SJSA1 (cell line): ENCODE results near the gene RNASE7. TPM values are rescaled to one million over a fixed set of nuclear protein-coding genes. Genes with fewer than 3 reads are reported as not detected.
A peak's percentile ranks its signal among the peaks of the same experiment; 100 is the strongest.

Source experiments
- DNase-seq, 2 experiments: peaks; one replicate each; pipeline ENCODE4 v3.0.0-alpha.2; 2015 to 2020; ENCODE audit warnings: low spot score in 2 of 2, low read depth in 1 of 2
- H3K27ac ChIP-seq: fragments of 250-450 bp; sonication (Bioruptor Pico); 2 replicates; pipeline ENCODE4 v1.5.1; 2020; ENCODE audit warnings: mild to moderate bottlenecking, moderate library complexity
- H3K27me3 ChIP-seq: fragments of 250-450 bp; sonication (Bioruptor Pico); replicated peaks from 2 replicates; pipeline ENCODE4 v1.5.1; 2020; ENCODE audit warnings: mild to moderate bottlenecking, moderate library complexity
- H3K36me3 ChIP-seq: fragments of 250-450 bp; sonication (Bioruptor Pico); 2 replicates; pipeline ENCODE4 v1.5.1; 2020; ENCODE audit warnings: mild to moderate bottlenecking
- H3K4me1 ChIP-seq: fragments of 250-450 bp; sonication (Bioruptor Pico); replicated peaks from 2 replicates; pipeline ENCODE4 v1.6.1; 2021; ENCODE audit warnings: mild to moderate bottlenecking
- H3K4me3 ChIP-seq: fragments of 250-450 bp; sonication (Bioruptor Pico); 2 replicates; pipeline ENCODE4 v1.5.1; 2020; ENCODE audit warnings: mild to moderate bottlenecking
- H3K9me3 ChIP-seq: fragments of 250-450 bp; sonication (Bioruptor Pico); replicated peaks from 2 replicates; pipeline ENCODE4 v1.5.1; 2020; ENCODE audit warnings: mild to moderate bottlenecking
- total RNA-seq: library from RNA; depleted of rRNA; stranded (reverse); fragments of >200 nt; shearing (Covaris generic); gene quantifications from 2 replicates; pipeline ENCODE4 v1.2.3, GENCODE V29; 2014

Gene RNASE7
- total RNA-seq, 1 experiment from 2014 or later = not detected

DNA sequence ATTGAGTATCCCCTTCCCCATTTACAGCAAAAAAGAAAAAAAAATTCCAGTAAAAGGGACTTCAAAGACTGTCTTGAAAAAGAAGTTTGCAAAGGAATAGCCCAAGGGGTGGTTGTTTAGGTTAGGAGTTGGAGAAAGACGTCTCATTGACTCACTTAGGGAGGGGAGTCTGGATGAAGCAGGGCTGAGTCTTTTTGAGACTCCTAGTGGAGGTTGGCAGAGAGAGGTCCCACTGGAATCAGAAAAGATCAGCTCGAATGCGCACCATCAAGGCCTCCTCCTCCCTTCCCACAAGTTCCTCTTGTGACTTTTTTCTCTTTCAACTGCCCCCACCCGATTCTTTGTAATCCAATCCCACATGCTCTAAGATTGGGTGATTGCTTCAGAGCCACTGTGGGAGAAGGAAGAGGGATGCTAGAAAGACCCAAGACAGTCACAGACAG lies 29.9 kb downstream of the RNASE7 start:
- Histone ChIP-seq H3K36me3 (peaks cover 52% of the 10 kb centered on the region), H3K4me1 (peaks cover 29% of the 10 kb centered on the region), H3K27me3 (no peaks in the 10 kb centered on the region), H3K9me3 (no peaks in the 10 kb centered on the region), H3K27ac (peak overlapping the region; percentile 78), H3K4me3 (peak overlapping the region; percentile 81)
- peak in 1 of 2 experiments; percentile 46 for DNase-seq

DNA sequence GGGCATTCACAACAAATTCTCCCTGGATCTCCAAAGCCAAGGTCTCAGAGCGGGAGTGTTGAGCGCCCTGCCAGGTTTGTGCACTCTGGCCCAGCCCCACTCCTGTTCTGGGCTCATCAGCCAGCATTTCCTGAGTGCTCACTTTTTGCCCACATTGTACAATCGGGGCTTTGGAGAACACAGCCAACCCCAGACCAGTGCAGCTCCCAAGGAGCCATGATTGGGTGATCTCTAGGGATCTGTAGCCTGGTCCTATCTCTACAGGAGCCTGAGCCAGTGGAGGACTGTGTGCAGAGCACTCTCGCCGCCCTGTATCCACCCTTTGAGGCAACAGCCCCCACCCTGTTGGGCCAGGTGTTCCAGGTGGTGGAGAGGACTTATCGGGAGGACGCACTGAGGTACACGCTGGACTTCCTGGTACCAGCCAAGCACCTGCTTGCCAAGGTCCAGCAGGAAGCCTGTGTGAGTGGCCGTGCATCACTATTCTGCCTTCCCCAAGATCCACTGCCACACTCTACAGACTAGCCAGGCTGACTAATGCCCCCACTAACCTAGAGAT lies 30.7 kb downstream of the RNASE7 start:
- H3K4me3 ChIP-seq = no peak overlapping the region
- H3K27ac ChIP-seq = no peak overlapping the region
- peaks cover 58% of the 10 kb centered on the region for H3K36me3 ChIP-seq
- H3K9me3 ChIP-seq = no peaks in the 10 kb centered on the region
- no peaks in the 10 kb centered on the region for H3K27me3 ChIP-seq
- H3K4me1 ChIP-seq = peaks cover 29% of the 10 kb centered on the region
- DNase-seq = no peak

DNA sequence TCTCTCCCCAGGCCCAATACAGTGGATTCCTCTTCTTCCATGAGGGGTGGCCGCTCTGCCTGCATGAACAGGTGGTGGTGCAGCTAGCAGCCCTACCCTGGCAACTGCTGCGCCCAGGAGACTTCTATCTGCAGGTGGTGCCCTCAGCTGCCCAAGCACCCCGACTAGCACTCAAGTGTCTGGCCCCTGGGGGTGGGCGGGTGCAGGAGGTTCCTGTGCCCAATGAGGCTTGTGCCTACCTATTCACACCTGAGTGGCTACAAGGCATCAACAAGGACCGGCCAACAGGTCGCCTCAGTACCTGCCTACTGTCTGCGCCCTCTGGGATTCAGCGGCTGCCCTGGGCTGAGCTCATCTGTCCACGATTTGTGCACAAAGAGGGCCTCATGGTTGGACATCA lies 31.8 kb downstream of the RNASE7 start:
- H3K27ac ChIP-seq = no peak overlapping the region
- no peaks in the 10 kb centered on the region for H3K27me3 ChIP-seq

DNA sequence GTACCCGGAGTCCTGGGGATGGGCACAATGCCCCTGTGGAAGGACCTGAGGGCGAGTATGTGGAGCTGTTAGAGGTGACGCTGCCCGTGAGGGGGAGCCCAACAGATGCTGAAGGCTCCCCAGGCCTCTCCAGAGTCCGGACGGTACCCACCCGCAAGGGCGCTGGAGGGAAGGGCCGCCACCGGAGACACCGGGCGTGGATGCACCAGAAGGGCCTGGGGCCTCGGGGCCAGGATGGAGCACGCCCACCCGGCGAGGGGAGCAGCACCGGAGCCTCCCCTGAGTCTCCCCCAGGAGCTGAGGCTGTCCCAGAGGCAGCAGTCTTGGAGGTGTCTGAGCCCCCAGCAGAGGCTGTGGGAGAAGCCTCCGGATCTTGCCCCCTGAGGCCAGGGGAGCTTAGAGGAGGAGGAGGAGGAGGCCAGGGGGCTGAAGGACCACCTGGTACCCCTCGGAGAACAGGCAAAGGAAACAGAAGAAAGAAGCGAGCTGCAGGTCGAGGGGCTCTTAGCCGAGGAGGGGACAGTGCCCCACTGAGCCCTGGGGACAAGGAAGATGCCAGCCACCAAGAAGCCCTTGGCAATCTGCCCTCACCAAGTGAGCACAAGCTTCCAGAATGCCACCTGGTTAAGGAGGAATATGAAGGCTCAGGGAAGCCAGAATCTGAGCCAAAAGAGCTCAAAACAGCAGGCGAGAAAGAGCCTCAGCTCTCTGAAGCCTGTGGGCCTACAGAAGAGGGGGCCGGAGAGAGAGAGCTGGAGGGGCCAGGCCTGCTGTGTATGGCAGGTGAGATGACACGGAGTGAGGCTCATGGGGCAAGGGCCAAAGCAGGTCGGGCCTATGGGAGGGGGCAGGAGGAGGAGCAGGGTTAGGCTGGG lies 32.5 kb downstream of the RNASE7 start:
- DNase-seq = no peak
- no peaks in the 10 kb centered on the region for H3K27me3 ChIP-seq
- no peaks in the 10 kb centered on the region for H3K9me3 ChIP-seq
- H3K4me3 ChIP-seq = no peak overlapping the region
- H3K36me3 ChIP-seq = peaks cover 76% of the 10 kb centered on the region
- H3K27ac ChIP-seq = no peak overlapping the region
- H3K4me1 ChIP-seq = peaks cover 17% of the 10 kb centered on the region

More for the DNA sequence above, 31.8 kb downstream of the RNASE7 start:
- Histone ChIP-seq H3K9me3 (no peaks in the 10 kb centered on the region), H3K36me3 (peaks cover 68% of the 10 kb centered on the region), H3K4me1 (peaks cover 24% of the 10 kb centered on the region), H3K4me3 (no peak overlapping the region)
- DNase-seq = no peak

DNA sequence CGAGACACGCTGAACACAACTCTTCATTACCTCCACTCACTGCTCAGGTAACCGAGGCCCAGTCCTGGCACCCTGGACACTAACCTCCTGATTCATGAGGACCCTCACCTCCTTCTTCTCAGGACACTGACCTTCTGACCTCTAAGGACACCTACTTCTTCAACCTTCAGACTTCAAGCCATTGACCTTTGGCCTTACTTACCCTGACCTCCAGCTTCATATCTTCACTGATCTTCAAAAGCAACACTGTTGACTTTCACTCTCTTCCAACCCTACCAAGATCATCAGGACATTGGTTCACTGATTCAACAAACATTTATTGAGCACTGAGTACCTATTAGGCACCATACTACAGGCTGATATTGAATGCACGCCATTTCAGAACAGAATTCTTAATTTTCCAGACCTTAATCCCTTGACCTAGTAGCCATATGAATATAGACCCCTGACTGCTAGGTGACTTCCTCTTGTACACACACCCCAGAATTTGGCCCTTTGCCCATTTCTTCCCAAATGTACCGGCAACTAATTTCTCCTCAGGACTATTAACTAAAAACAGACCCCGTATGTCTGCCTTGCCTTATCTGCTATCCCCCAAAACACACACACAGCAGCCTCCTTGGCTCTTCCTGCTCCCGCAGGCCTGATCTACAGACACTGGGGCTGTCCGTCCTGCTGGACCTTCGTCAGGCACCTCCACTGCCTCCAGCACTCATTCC lies 33.7 kb downstream of the RNASE7 start:
- no peaks in the 10 kb centered on the region for H3K9me3 ChIP-seq
- no peak for DNase-seq
- H3K36me3 ChIP-seq = peaks cover 84% of the 10 kb centered on the region

DNA sequence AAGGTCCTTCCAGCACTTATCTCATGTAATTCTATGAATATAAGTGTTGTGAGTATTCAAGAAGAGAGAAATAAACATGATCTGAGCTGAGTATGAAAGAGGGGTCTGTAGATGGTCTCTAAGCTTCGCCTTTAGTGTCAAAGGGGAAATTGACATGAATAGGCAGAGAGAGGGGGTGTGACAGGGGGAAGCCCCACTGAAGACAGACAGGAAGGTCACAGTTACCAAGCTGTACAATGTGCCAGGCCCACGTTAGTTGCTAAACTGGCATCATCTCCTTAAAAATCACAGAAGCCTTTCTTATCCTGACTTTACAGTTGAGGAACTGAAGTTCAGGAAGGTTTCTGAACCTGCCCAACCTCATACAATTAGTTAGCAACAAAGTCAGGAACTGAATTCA lies 35.5 kb downstream of the RNASE7 start:
- no peak overlapping the region for H3K27ac ChIP-seq
- no peaks in the 10 kb centered on the region for H3K27me3 ChIP-seq
- H3K36me3 ChIP-seq = peaks cover 97% of the 10 kb centered on the region
- H3K4me3 ChIP-seq = no peak overlapping the region
- no peaks in the 10 kb centered on the region; the same call in 1 of the 2 replicates for H3K4me1 ChIP-seq
- DNase-seq = no peak
- no peaks in the 10 kb centered on the region for H3K9me3 ChIP-seq

More for the DNA sequence above, 33.7 kb downstream of the RNASE7 start:
- Histone ChIP-seq H3K27me3 (no peaks in the 10 kb centered on the region), H3K4me3 (no peak overlapping the region), H3K27ac (no peak overlapping the region), H3K4me1 (peaks cover 14% of the 10 kb centered on the region)

DNA sequence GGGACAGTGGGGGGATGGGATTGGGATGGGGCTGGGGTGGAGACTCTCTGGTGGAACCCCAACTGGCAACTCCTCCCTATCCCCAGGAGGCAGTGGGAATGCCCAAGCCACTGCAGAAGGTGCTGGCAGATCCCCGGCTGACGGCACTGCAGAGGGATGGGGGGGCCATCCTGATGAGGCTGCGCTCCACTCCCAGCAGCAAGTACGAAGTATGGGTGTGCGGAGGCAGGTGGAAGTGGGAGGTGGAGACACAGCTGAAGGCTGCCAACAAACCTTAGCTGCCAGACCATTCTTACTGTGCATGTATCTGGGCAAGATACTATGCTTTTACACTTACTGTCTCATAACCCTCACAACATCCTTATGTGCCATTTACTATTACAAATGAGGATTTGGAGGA lies 36.1 kb downstream of the RNASE7 start:
- no peak for DNase-seq
- no peaks in the 10 kb centered on the region for H3K4me1 ChIP-seq
- no peak overlapping the region for H3K27ac ChIP-seq
- H3K9me3 ChIP-seq = no peaks in the 10 kb centered on the region
- H3K36me3 ChIP-seq = peaks cover 97% of the 10 kb centered on the region
- H3K27me3 ChIP-seq = no peaks in the 10 kb centered on the region
- H3K4me3 ChIP-seq = no peak overlapping the region

DNA sequence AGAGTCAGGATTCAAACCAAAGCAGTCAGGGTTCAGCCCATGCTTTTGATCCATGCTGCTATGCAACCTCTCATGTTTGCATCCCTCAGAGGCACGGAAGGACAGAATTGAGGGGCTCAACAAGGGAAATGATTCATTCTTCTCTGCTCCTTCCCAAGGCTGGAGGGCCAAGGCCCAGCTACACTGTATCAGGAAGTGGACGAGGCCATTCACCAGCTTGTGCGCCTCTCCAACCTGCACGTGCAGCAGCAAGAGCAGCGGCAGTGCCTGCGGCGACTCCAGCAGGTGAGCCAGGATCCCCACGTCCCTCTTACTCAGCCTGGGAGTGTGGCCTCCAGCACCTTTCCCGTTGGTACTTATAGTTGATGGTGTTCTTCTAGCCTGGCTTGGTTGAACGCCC lies 36.6 kb downstream of the RNASE7 start:
- Histone ChIP-seq H3K4me1 (peaks cover 1% of the 10 kb centered on the region), H3K4me3 (no peak overlapping the region), H3K27ac (no peak overlapping the region), H3K9me3 (no peaks in the 10 kb centered on the region), H3K36me3 (peaks cover 94% of the 10 kb centered on the region), H3K27me3 (no peaks in the 10 kb centered on the region)
- DNase-seq = no peak

DNA sequence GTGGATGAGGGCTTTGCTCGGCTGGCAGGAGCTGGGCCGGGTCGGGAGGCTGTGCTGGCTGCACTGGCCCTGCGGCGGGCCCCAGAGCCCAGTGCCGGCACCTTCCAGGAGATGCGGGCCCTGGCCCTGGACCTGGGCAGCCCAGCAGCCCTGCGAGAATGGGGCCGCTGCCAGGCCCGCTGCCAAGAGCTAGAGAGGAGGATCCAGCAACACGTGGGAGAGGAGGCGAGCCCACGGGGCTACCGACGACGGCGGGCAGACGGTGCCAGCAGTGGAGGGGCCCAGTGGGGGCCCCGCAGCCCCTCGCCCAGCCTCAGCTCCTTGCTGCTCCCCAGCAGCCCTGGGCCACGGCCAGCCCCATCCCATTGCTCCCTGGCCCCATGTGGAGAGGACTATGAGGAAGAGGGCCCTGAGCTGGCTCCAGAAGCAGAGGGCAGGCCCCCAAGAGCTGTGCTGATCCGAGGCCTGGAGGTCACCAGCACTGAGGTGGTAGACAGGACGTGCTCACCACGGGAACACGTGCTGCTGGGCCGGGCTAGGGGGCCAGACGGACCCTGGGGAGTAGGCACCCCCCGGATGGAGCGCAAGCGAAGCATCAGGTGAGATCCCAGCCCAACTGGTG lies 39.5 kb downstream of the RNASE7 start:
- Histone ChIP-seq H3K4me1 (peaks cover 20% of the 10 kb centered on the region), H3K27ac (no peak overlapping the region), H3K36me3 (peaks cover 94% of the 10 kb centered on the region), H3K9me3 (no peaks in the 10 kb centered on the region), H3K27me3 (no peaks in the 10 kb centered on the region), H3K4me3 (no peak overlapping the region)
- DNase-seq = no peak

DNA sequence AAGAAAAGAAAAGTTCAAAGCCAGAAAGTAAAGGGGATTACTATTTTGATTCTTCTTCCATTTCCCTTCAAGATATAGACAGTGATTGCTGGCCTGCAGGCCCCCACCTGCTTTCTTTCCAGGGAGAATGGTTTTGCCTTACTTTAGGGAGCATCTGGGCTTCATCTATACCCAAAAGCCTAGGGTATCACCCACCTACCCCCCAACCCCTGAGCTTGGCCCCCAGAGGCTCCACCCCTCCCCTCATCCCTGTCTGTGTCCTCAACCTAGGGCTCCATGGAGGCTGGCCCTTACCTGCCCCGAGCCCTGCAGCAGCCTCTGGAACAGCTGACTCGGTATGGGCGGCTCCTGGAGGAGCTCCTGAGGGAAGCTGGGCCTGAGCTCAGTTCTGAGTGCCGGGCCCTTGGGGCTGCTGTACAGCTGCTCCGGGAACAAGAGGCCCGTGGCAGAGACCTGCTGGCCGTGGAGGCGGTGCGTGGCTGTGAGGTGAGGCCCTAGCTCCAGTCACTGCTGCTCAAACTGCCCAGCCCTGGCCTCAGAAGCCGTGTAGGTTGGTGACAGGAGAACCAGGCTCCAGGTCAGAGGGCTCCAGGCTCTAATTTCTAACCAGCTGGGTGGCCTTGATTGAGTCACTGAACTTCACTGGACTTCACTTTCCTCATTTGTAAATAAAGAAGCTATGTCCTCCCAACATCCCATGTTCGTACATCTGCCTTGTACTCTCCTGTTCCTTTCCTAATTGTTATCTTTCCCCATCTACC lies 41.6 kb downstream of the RNASE7 start:
- peak overlapping the region; percentile 51; the same call in 1 of the 2 replicates for H3K27ac ChIP-seq
- peaks cover 97% of the 10 kb centered on the region for H3K36me3 ChIP-seq
- no peaks in the 10 kb centered on the region for H3K27me3 ChIP-seq
- H3K9me3 ChIP-seq = no peaks in the 10 kb centered on the region
- peaks cover 27% of the 10 kb centered on the region for H3K4me1 ChIP-seq
- DNase-seq = no peak
- no peak overlapping the region for H3K4me3 ChIP-seq

DNA sequence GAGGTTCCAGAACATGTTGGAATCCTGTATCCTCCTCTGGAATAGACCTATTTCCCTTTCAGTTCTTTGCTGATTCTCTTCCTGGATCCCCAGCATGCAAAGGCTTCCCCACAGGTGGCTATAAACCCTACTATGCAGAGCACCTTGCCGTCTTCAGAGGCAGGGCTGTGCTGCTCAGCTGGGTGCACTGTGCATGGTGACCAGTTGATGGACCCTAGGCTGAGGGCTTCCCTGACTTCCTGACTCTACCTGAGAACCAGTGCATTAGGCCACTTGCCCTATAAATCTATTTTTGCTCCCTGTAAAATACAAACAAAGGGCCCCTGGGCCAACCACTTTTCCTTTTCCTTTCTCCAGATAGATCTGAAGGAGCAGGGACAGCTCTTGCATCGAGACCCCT lies 42.2 kb downstream of the RNASE7 start:
- no peak overlapping the region for H3K4me3 ChIP-seq
- peak overlapping the region; percentile 51 for H3K27ac ChIP-seq
- peaks cover 95% of the 10 kb centered on the region for H3K36me3 ChIP-seq
- H3K9me3 ChIP-seq = no peaks in the 10 kb centered on the region
- H3K4me1 ChIP-seq = peaks cover 27% of the 10 kb centered on the region
- H3K27me3 ChIP-seq = no peaks in the 10 kb centered on the region
- no peak for DNase-seq

DNA sequence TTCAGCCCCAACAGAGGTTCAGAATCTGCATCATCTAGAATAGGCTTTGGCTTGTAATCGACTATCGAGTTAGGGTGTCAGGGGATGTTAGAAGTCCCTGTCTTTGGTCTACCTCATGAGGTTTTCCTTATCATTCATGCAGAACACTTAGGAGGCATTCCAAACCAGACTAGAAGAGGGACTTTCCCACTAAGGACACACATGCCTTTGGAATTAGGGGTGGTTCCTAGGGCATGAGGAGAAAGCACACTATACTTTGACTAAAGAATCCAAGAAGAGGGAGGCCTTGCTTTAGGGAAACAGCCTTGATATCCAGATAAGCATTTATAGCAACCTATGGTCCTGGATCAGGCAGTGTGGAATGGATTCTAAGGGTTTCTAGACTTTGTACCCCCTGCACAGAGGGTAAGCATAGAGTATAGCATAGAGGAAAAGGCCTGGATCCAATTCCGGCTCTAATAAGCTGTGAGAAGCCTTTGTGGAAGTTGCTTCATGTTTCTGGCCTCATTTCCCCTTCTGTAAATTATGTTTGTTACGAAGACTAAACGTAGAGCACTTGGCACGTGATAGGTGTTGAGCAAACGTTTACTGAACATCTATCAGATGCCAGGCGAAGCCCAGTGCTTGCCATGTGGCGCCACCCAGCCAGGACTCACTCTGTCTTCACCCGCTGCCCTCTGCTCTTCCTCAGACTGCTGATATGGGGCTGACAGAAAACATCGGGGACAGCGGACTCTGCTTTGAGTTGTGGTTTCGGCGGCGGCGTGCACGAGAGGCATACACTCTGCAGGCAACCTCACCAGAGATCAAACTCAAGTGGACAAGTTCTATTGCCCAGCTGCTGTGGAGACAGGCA lies 43.1 kb downstream of the RNASE7 start:
- no peaks in the 10 kb centered on the region for H3K27me3 ChIP-seq
- peaks cover 27% of the 10 kb centered on the region for H3K4me1 ChIP-seq
- H3K27ac ChIP-seq = peak overlapping the region; percentile 51
- H3K36me3 ChIP-seq = peaks cover 92% of the 10 kb centered on the region
- no peak overlapping the region for H3K4me3 ChIP-seq
- H3K9me3 ChIP-seq = no peaks in the 10 kb centered on the region
- DNase-seq = peak in 1 of 2 experiments; percentile 41
